ENCODE data around the gene ZNF775. TPM values are rescaled to one million over a fixed set of nuclear protein-coding genes. Genes with fewer than 3 reads are reported as not detected.

Gene ZNF775
- total and polyA plus RNA-seq, 2 of the 13 experiments (the other 11 are each of a cell fraction or from before 2014, with no cell fraction given): 3.1 to 3.2 TPM

DNA sequence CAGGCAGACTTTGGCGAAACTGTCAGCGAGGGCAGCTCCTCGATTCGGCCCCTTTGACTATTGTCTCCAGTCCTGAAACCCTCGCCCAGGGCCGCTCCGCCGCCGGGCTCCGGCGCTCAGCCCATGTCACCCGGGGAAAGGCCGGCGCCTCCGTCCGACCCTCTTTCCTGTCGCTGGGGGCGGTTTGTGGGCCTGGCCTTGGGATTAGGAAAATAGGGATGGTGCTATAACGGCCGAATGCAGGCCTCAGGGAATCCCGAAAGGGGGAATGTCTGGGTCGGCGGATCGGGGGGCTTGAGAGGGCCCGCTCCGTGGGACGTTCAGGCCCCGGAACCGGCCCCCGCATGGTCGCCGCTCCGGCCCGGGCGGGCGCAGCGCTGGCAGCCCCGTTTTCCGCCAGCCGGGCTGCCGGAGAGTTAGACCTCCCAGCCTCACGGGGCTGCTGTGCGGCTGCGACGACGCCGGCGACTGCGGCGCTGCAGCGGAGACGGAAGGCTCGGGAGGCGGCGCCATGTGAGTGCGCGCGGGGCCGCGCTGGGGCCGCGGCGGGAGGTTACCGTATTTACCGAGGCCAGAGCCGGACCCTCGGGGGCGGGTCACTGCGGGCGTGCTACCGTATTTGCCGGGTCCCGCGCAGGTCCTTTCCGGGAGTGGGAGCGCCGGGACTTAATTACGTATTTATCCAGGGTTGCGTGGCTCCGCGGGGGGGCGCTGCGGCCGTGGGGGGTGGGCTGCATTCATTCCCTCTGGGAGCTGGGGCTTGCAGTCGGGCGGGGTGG lies 25.9 kb downstream of the ZNF775 start (continued):
- TF ChIP-seq SKI (IDR thresholded peaks at IDR 0.05; ENCODE audit: partially characterized antibody): peak; percentile 89
- TF ChIP-seq ZNF207 (IDR thresholded peaks at IDR 0.05; ENCODE audit: borderline replicate concordance): no peak
- TF ChIP-seq, protein P1, sequence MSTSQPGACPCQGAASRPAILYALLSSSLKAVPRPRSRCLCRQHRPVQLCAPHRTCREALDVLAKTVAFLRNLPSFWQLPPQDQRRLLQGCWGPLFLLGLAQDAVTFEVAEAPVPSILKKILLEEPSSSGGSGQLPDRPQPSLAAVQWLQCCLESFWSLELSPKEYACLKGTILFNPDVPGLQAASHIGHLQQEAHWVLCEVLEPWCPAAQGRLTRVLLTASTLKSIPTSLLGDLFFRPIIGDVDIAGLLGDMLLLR (CRISPR knock-in tag; IDR thresholded peaks at IDR 0.05): peak; percentile 78
- TF ChIP-seq, protein P2, sequence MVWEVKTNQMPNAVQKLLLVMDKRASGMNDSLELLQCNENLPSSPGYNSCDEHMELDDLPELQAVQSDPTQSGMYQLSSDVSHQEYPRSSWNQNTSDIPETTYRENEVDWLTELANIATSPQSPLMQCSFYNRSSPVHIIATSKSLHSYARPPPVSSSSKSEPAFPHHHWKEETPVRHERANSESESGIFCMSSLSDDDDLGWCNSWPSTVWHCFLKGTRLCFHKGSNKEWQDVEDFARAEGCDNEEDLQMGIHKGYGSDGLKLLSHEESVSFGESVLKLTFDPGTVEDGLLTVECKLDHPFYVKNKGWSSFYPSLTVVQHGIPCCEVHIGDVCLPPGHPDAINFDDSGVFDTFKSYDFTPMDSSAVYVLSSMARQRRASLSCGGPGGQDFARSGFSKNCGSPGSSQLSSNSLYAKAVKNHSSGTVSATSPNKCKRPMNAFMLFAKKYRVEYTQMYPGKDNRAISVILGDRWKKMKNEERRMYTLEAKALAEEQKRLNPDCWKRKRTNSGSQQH (CRISPR knock-in tag; IDR thresholded peaks at IDR 0.05; ENCODE audit: low read depth): 0 out of 2 replicates have a peak, but pooled peaks have one; percentile 32
- TF ChIP-seq ZNF543 (CRISPR knock-in tag; IDR thresholded peaks at IDR 0.05): peak; percentile 80
- TF ChIP-seq, protein P3, sequence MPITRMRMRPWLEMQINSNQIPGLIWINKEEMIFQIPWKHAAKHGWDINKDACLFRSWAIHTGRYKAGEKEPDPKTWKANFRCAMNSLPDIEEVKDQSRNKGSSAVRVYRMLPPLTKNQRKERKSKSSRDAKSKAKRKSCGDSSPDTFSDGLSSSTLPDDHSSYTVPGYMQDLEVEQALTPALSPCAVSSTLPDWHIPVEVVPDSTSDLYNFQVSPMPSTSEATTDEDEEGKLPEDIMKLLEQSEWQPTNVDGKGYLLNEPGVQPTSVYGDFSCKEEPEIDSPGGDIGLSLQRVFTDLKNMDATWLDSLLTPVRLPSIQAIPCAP (CRISPR knock-in tag; IDR thresholded peaks at IDR 0.05; ENCODE audit: low read depth): peak; percentile 79; the same call in 1 of the 2 replicates
- TF ChIP-seq, protein P4, sequence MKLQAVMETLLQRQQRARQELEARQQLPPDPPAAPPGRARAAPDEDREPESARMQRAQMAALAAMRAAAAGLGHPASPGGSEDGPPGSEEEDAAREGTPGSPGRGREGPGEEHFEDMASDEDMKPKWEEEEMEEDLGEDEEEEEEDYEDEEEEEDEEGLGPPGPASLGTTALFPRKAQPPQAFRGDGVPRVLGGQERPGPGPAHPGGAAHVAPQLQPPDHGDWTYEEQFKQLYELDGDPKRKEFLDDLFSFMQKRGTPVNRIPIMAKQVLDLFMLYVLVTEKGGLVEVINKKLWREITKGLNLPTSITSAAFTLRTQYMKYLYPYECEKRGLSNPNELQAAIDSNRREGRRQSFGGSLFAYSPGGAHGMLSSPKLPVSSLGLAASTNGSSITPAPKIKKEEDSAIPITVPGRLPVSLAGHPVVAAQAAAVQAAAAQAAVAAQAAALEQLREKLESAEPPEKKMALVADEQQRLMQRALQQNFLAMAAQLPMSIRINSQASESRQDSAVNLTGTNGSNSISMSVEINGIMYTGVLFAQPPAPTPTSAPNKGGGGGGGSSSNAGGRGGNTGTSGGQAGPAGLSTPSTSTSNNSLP (IDR thresholded peaks at IDR 0.05; ENCODE audit: low read depth, low read length): peak; percentile 52; the same call in 1 of the 2 replicates
- peak; percentile 47; the same call in 1 of the 2 replicates for TF ChIP-seq ZSCAN9 (CRISPR knock-in tag; IDR thresholded peaks at IDR 0.05; ENCODE audit: borderline replicate concordance)
- TF ChIP-seq ZBTB7B (CRISPR knock-in tag; IDR thresholded peaks at IDR 0.05): peak; percentile 79
- no peak for TF ChIP-seq MBD4 (IDR thresholded peaks at IDR 0.05; ENCODE audit: borderline replicate concordance, low read length)
- TF ChIP-seq ATRX (CRISPR knock-in tag; IDR thresholded peaks at IDR 0.05; ENCODE audit: borderline replicate concordance): no peak
- peak; percentile 19 to 26; a peak in 1 of 4 replicates for TF ChIP-seq EP300 (IDR thresholded peaks at IDR 0.05; ENCODE audit: low read depth in 2 of 2, low read length in 2 of 2)
- no peak for TF ChIP-seq EP300 (CRISPR knock-in tag; IDR thresholded peaks at IDR 0.05; ENCODE audit: borderline replicate concordance)
- TF ChIP-seq GFI1 (CRISPR knock-in tag; IDR thresholded peaks at IDR 0.05; ENCODE audit: borderline replicate concordance): peak; percentile 81
- TF ChIP-seq KDM3A (CRISPR knock-in tag; IDR thresholded peaks at IDR 0.05; ENCODE audit: low read depth): peak; percentile 39; the same call in 1 of the 2 replicates
- TF ChIP-seq WIZ (CRISPR knock-in tag; IDR thresholded peaks at IDR 0.05): no peak
- TF ChIP-seq NCOA5 (CRISPR knock-in tag; IDR thresholded peaks at IDR 0.05): no peak
- 0 out of 2 replicates have a peak, but pooled peaks have one; percentile 37 for TF ChIP-seq ERF (CRISPR knock-in tag; IDR thresholded peaks at IDR 0.05)
- TF ChIP-seq HDAC1 (CRISPR knock-in tag; IDR thresholded peaks at IDR 0.05): peak; percentile 74; the same call in 1 of the 2 replicates
- TF ChIP-seq, protein P5, sequence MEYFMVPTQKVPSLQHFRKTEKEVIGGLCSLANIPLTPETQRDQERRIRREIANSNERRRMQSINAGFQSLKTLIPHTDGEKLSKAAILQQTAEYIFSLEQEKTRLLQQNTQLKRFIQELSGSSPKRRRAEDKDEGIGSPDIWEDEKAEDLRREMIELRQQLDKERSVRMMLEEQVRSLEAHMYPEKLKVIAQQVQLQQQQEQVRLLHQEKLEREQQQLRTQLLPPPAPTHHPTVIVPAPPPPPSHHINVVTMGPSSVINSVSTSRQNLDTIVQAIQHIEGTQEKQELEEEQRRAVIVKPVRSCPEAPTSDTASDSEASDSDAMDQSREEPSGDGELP (IDR thresholded peaks at IDR 0.05; ENCODE audit: borderline replicate concordance, low read depth): peak; percentile 52; the same call in 1 of the 2 replicates
- TF ChIP-seq ZNF468 (CRISPR knock-in tag; IDR thresholded peaks at IDR 0.05): no peak
- TF ChIP-seq ZNF773 (CRISPR knock-in tag; IDR thresholded peaks at IDR 0.05; ENCODE audit: borderline replicate concordance): no peak
- no peak for TF ChIP-seq CHD2 (IDR thresholded peaks at IDR 0.05; ENCODE audit: low read depth, low read length)
- TF ChIP-seq, protein P6, sequence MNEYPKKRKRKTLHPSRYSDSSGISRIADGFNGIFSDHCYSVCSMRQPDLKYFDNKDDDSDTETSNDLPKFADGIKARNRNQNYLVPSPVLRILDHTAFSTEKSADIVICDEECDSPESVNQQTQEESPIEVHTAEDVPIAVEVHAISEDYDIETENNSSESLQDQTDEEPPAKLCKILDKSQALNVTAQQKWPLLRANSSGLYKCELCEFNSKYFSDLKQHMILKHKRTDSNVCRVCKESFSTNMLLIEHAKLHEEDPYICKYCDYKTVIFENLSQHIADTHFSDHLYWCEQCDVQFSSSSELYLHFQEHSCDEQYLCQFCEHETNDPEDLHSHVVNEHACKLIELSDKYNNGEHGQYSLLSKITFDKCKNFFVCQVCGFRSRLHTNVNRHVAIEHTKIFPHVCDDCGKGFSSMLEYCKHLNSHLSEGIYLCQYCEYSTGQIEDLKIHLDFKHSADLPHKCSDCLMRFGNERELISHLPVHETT (CRISPR knock-in tag; conservative IDR thresholded peaks at IDR 0.05): no peak; the same call in 1 of the 2 replicates
